ENCODE measurements around the gene NRTN. TPM values are rescaled to one million over a fixed set of nuclear protein-coding genes. Genes with fewer than 3 reads are reported as not detected.
"Not testable (repeated sequence)": the region's sequence is repeated elsewhere in the genome, so short reads cannot be mapped to it uniquely, and the experiment has no call there.

The NRTN gene
- polyA plus RNA-seq, 1 donor (not counting 4 experiments of a cell fraction or from before 2014, with no cell fraction given), result not detected

GRCh38 chr19:5778402-5778801 is 26.5 kb upstream of the NRTN start:
- Histone ChIP-seq H3K4me3 (ENCODE audit: control insufficient read depth in 2 of 3, extremely low read depth in 1 of 3, insufficient read depth in 2 of 3, low read depth in 1 of 3, low read length in 3 of 3) (no peak overlapping the region), H2AFZ (ENCODE audit: control insufficient read depth, low read length) (no peak overlapping the region), H3K27ac (ENCODE audit: control insufficient read depth, insufficient read depth, low read length) (no peak overlapping the region), H3K27me3 (ENCODE audit: control insufficient read depth, extremely low read depth, insufficient read depth, low read length) (no peaks in the 10 kb centered on the region), H3K79me2 (ENCODE audit: control insufficient read depth, insufficient read depth, low read length) (no peaks in the 10 kb centered on the region), H3K4me1 (ENCODE audit: control insufficient read depth, extremely low read depth, insufficient read depth, low read length) (no peaks in the 10 kb centered on the region), H3K9ac (ENCODE audit: control insufficient read depth, extremely low read depth, insufficient read depth, low read length) (no peak overlapping the region), H3K9me1 (ENCODE audit: control insufficient read depth, extremely low read depth, insufficient read depth, low read length) (no peaks in the 10 kb centered on the region), H3K9me3 (ENCODE audit: control insufficient read depth, low read depth, low read length) (no peaks in the 10 kb centered on the region), H3K36me3 (ENCODE audit: control insufficient read depth in 2 of 2, extremely low read depth in 1 of 2, insufficient read depth in 2 of 2, low read length in 2 of 2) (no peaks in the 10 kb centered on the region), H4K20me1 (ENCODE audit: control insufficient read depth, extremely low read depth, insufficient read depth, low read length) (no peaks in the 10 kb centered on the region), H3K4me2 (ENCODE audit: control insufficient read depth, extremely low read depth, insufficient read depth, low read depth, low read length) (no peak overlapping the region)
- dilution Hi-C loops (cut with MboI; ENCODE audit: extremely low pct_ligation_motif_present, low sequenced_read_pairs), result no loop called here
- no peak for DNase-seq (ENCODE audit: low read depth, low spot score)
- TF ChIP-seq CTCF (optimal IDR thresholded peaks at IDR 0.05 in 1 of 3, IDR thresholded peaks at IDR 0.05 in 1 of 3, conservative IDR thresholded peaks at IDR 0.05 in 1 of 3; ENCODE audit: extremely low read depth in 1 of 3, insufficient read depth in 2 of 3, low read length in 3 of 3), result no peak
- TF ChIP-seq EZH2 (IDR thresholded peaks at IDR 0.05; ENCODE audit: low read length), result no peak
- no peak for FAIRE-seq

GRCh38 chr19:5780916-5781315 is 24.0 kb upstream of the NRTN start:
- H3K36me3 ChIP-seq (ENCODE audit: control insufficient read depth in 2 of 2, extremely low read depth in 1 of 2, insufficient read depth in 2 of 2, low read length in 2 of 2), result peaks cover 9 to 16% of the 10 kb centered on the region in 2 experiments
- H3K27ac ChIP-seq (ENCODE audit: control insufficient read depth, insufficient read depth, low read length); H4K20me1 ChIP-seq (ENCODE audit: control insufficient read depth, extremely low read depth, insufficient read depth, low read length); H3K4me1 ChIP-seq (ENCODE audit: control insufficient read depth, extremely low read depth, insufficient read depth, low read length); H3K4me2 ChIP-seq (ENCODE audit: control insufficient read depth, extremely low read depth, insufficient read depth, low read depth, low read length); FAIRE-seq; DNase-seq (ENCODE audit: low read depth, low spot score); H2AFZ ChIP-seq (ENCODE audit: control insufficient read depth, low read length); H3K9me3 ChIP-seq (ENCODE audit: control insufficient read depth, low read depth, low read length); H3K27me3 ChIP-seq (ENCODE audit: control insufficient read depth, extremely low read depth, insufficient read depth, low read length); dilution Hi-C loops (cut with MboI; ENCODE audit: extremely low pct_ligation_motif_present, low sequenced_read_pairs); H3K9ac ChIP-seq (ENCODE audit: control insufficient read depth, extremely low read depth, insufficient read depth, low read length); H3K9me1 ChIP-seq (ENCODE audit: control insufficient read depth, extremely low read depth, insufficient read depth, low read length); H3K4me3 ChIP-seq (ENCODE audit: control insufficient read depth in 2 of 3, extremely low read depth in 1 of 3, insufficient read depth in 2 of 3, low read depth in 1 of 3, low read length in 3 of 3); H3K79me2 ChIP-seq (ENCODE audit: control insufficient read depth, insufficient read depth, low read length): not testable (repeated sequence)

GRCh38 chr19:5782322-5782721 is 22.5 kb upstream of the NRTN start:
- dilution Hi-C loops (cut with MboI; ENCODE audit: extremely low pct_ligation_motif_present, low sequenced_read_pairs), result no loop called here
- peaks cover 15 to 28% of the 10 kb centered on the region in 2 experiments for H3K36me3 ChIP-seq (ENCODE audit: control insufficient read depth in 2 of 2, extremely low read depth in 1 of 2, insufficient read depth in 2 of 2, low read length in 2 of 2)
- H3K79me2 ChIP-seq (ENCODE audit: control insufficient read depth, insufficient read depth, low read length), result no peaks in the 10 kb centered on the region
- no peak overlapping the region for H2AFZ ChIP-seq (ENCODE audit: control insufficient read depth, low read length)
- no peak overlapping the region for H3K4me3 ChIP-seq (ENCODE audit: control insufficient read depth in 2 of 3, extremely low read depth in 1 of 3, insufficient read depth in 2 of 3, low read depth in 1 of 3, low read length in 3 of 3)
- H3K4me1 ChIP-seq (ENCODE audit: control insufficient read depth, extremely low read depth, insufficient read depth, low read length), result no peaks in the 10 kb centered on the region
- H3K9me3 ChIP-seq (ENCODE audit: control insufficient read depth, low read depth, low read length), result no peaks in the 10 kb centered on the region
- TF ChIP-seq CTCF (optimal IDR thresholded peaks at IDR 0.05 in 1 of 3, IDR thresholded peaks at IDR 0.05 in 1 of 3, conservative IDR thresholded peaks at IDR 0.05 in 1 of 3; ENCODE audit: extremely low read depth in 1 of 3, insufficient read depth in 2 of 3, low read length in 3 of 3) (no peak), EZH2 (IDR thresholded peaks at IDR 0.05; ENCODE audit: low read length) (no peak)
- H3K4me2 ChIP-seq (ENCODE audit: control insufficient read depth, extremely low read depth, insufficient read depth, low read depth, low read length), result no peak overlapping the region
- no peaks in the 10 kb centered on the region for H3K27me3 ChIP-seq (ENCODE audit: control insufficient read depth, extremely low read depth, insufficient read depth, low read length)
- H3K9me1 ChIP-seq (ENCODE audit: control insufficient read depth, extremely low read depth, insufficient read depth, low read length), result no peaks in the 10 kb centered on the region
- no peaks in the 10 kb centered on the region for H4K20me1 ChIP-seq (ENCODE audit: control insufficient read depth, extremely low read depth, insufficient read depth, low read length)
- no peak overlapping the region for H3K27ac ChIP-seq (ENCODE audit: control insufficient read depth, insufficient read depth, low read length)
- DNase-seq (ENCODE audit: low read depth, low spot score) (no peak), FAIRE-seq (no peak)
- H3K9ac ChIP-seq (ENCODE audit: control insufficient read depth, extremely low read depth, insufficient read depth, low read length), result no peak overlapping the region

Measured in keratinocyte (primary cell).